Measurements from ENCODE around the gene TUBA3C. TPM values are rescaled to one million over a fixed set of nuclear protein-coding genes. Genes with fewer than 3 reads are reported as not detected.

TUBA3C gene
- total RNA-seq, 1 experiment from 2014 or later: not detected

GRCh38 chr13:19150712-19151228 is 30.9 kb downstream of the TUBA3C start:
- POLR2A ChIA-PET: no interaction called here
- intact Hi-C loops (cut with micrococcal nuclease; ENCODE audit: unreplicated experiment): loop anchor here (10.0 kb wide), 1 partner anchor 434 kb away; no protein-coding TSS in a partner anchor
- Mint-ChIP-seq H3K9me3 (ENCODE audit: unreplicated experiment) (peaks cover 21% of the 10 kb centered on the region), H3K4me1 (ENCODE audit: low read depth, unreplicated experiment) (no peaks in the 10 kb centered on the region), H3K36me3 (ENCODE audit: insufficient read depth, unreplicated experiment) (no peaks in the 10 kb centered on the region), H3K4me3 (ENCODE audit: unreplicated experiment) (no peak overlapping the region), H3K27ac (ENCODE audit: unreplicated experiment) (no peak overlapping the region), H3K27me3 (ENCODE audit: insufficient read depth, unreplicated experiment) (no peaks in the 10 kb centered on the region)
- no peak for TF ChIP-seq CTCF (IDR thresholded peaks at IDR 0.05; ENCODE audit: insufficient read depth in 1 of 2, low read depth in 1 of 2, low read length in 1 of 2, severe bottlenecking in 1 of 2, unreplicated experiment in 1 of 2)
- no TSS peak for BruUV-seq (replicated peaks)
- CTCF ChIA-PET: no interaction called here
- H3K4me1 ChIP-seq: no peaks in the 10 kb centered on the region
- H3K9me3 ChIP-seq: peaks cover 4% of the 10 kb centered on the region
- DNase-seq: no peak
- no peak overlapping the region for H3K4me3 ChIP-seq (ENCODE audit: low read depth, low read length)
- no peaks in the 10 kb centered on the region for H3K27me3 ChIP-seq (replicated peaks; ENCODE audit: control insufficient read depth, insufficient read depth, low read length)
- H3K36me3 ChIP-seq (ENCODE audit: control insufficient read depth, insufficient read depth, low read length): no peaks in the 10 kb centered on the region

DNA sequence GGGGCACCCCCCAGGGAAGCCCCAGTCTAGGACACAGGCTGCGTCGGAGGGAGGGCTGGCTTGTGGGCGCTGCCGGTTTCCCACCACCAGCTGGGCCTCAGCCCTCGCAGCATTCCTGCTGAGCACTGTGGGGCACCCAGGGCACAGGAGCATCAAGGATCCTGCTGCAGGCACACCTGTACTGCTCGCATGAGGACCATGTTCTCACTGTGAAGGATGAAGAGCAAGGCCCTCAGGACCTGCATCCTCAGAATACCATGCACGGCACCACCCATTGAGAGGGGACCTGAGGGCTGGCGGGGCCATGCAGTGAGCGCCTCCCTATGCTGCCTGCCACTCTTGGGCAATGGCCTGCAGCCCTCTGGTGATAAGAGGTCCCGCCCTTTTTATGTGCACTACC is 31.4 kb downstream of the TUBA3C start:
- H3K27ac Mint-ChIP-seq (ENCODE audit: unreplicated experiment): no peak overlapping the region
- no peaks in the 10 kb centered on the region for H3K4me1 Mint-ChIP-seq (ENCODE audit: low read depth, unreplicated experiment)
- CTCF ChIA-PET: no interaction called here
- no peak for TF ChIP-seq CTCF (IDR thresholded peaks at IDR 0.05; ENCODE audit: insufficient read depth in 1 of 2, low read depth in 1 of 2, low read length in 1 of 2, severe bottlenecking in 1 of 2, unreplicated experiment in 1 of 2)
- POLR2A ChIA-PET: no interaction called here
- BruUV-seq (replicated peaks): no TSS peak
- no peaks in the 10 kb centered on the region for H3K36me3 ChIP-seq (ENCODE audit: control insufficient read depth, insufficient read depth, low read length)
- no peaks in the 10 kb centered on the region for H3K4me1 ChIP-seq
- H3K27me3 Mint-ChIP-seq (ENCODE audit: insufficient read depth, unreplicated experiment): no peaks in the 10 kb centered on the region
- no peak for DNase-seq
- peaks cover 21% of the 10 kb centered on the region for H3K9me3 Mint-ChIP-seq (ENCODE audit: unreplicated experiment)
- no peaks in the 10 kb centered on the region for H3K36me3 Mint-ChIP-seq (ENCODE audit: insufficient read depth, unreplicated experiment)
- intact Hi-C loops (cut with micrococcal nuclease; ENCODE audit: unreplicated experiment): loop anchor here (10.0 kb wide), 1 partner anchor 435 kb away; no protein-coding TSS in a partner anchor
- H3K9me3 ChIP-seq: peaks cover 4% of the 10 kb centered on the region
- no peak overlapping the region for H3K4me3 ChIP-seq (ENCODE audit: low read depth, low read length)
- H3K27me3 ChIP-seq (replicated peaks; ENCODE audit: control insufficient read depth, insufficient read depth, low read length): no peaks in the 10 kb centered on the region
- H3K4me3 Mint-ChIP-seq (ENCODE audit: unreplicated experiment): no peak overlapping the region

GRCh38 chr13:19148561-19148960 is 33.1 kb downstream of the TUBA3C start:
- no peak overlapping the region for H3K4me3 Mint-ChIP-seq (ENCODE audit: unreplicated experiment)
- BruUV-seq (replicated peaks): no TSS peak
- Histone ChIP-seq H3K4me3 (ENCODE audit: low read depth, low read length) (no peak overlapping the region), H3K4me1 (no peaks in the 10 kb centered on the region), H3K27me3 (replicated peaks; ENCODE audit: control insufficient read depth, insufficient read depth, low read length) (no peaks in the 10 kb centered on the region), H3K36me3 (ENCODE audit: control insufficient read depth, insufficient read depth, low read length) (no peaks in the 10 kb centered on the region), H3K9me3 (peaks cover 4% of the 10 kb centered on the region)
- TF ChIP-seq CTCF (IDR thresholded peaks at IDR 0.05; ENCODE audit: insufficient read depth in 1 of 2, low read depth in 1 of 2, low read length in 1 of 2, severe bottlenecking in 1 of 2, unreplicated experiment in 1 of 2): no peak
- CTCF ChIA-PET: no interaction called here
- POLR2A ChIA-PET: no interaction called here
- no peak for DNase-seq
- H3K9me3 Mint-ChIP-seq (ENCODE audit: unreplicated experiment): peaks cover 21% of the 10 kb centered on the region
- H3K4me1 Mint-ChIP-seq (ENCODE audit: low read depth, unreplicated experiment): no peaks in the 10 kb centered on the region
- H3K27me3 Mint-ChIP-seq (ENCODE audit: insufficient read depth, unreplicated experiment): peaks cover 3% of the 10 kb centered on the region
- intact Hi-C loops (cut with micrococcal nuclease; ENCODE audit: unreplicated experiment): no loop called here
- no peaks in the 10 kb centered on the region for H3K36me3 Mint-ChIP-seq (ENCODE audit: insufficient read depth, unreplicated experiment)
- no peak overlapping the region for H3K27ac Mint-ChIP-seq (ENCODE audit: unreplicated experiment)
